VCaP (cell line): ENCODE data around the gene KYNU.

ENCODE experiments used
- H3K27ac ChIP-seq: fragments of 450-650 bp; 2 replicates; pipeline ENCODE4 v1.5.1; 2017
- CTCF ChIP-seq: fragments of 450-650 bp; conservative IDR thresholded peaks from 2 replicates; pipeline ENCODE4 v1.5.1; 2017; ENCODE audit warnings: mild to moderate bottlenecking, moderate library complexity

The KYNU gene

DNA sequence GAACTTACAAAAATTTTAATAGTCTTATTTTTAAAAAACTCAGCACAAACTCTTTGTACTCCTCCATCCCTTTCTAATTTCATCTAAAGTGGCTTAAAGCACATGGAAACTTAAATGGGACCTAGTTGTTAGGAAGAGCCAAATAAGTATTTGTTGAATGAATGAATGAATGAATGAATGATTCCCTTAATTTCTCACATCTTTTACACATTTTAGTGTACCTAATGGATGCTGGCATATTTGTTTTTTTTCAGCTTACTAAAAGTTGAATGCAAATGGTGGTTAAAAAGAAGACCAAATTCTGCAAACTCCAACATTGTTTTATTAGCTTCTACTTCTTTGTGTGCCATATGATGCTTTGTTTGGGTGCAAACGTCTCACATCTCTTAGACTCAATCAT is 89.6 kb downstream of the KYNU start:
- TF ChIP-seq CTCF: no peak
- no peak overlapping the region for H3K27ac ChIP-seq

GRCh38 chr2:142973160-142973821 is 95.8 kb downstream of the KYNU start:
- H3K27ac ChIP-seq: no peak overlapping the region
- TF ChIP-seq CTCF: no peak

- TF ChIP-seq CTCF: no peak
- H3K27ac ChIP-seq: no peak overlapping the region
Measured at GRCh38 chr2:142973822-142974207, 96.4 kb downstream of the KYNU start.

DNA sequence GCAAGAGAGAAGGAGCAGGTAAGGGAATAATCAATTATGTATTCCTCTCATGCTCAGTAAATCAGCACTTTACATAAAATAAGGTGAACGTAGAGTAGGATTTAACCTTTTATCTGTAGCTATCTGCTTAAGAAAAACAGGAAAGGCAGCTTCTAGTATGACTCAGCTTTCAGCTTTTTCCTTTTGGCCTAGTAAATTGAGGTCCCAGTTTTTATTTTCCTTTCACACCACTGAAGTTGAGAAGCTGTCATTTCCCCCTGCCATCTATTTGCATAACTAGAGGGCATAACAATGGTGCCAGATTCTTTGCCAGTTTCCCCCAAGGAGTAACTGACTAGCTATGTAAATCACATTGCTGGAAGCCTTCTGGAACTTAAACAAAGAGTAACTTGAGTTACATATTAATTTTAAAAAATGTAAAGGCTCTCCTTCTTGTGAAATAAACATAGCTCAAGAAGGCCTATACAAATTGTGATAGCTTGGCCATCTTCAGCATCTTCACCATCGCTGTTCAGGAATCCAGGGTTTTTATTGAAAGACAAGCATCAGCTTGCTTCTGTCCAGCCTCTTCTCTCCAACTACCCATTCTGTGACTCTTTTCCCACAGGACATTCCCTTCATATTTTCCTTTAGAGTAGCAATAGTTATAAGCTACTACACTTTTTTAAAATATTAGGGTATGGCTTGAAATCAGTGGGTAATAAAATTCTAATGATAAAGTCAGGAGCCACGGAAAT is 97.0 kb downstream of the KYNU start:
- no peak overlapping the region for H3K27ac ChIP-seq
- no peak for TF ChIP-seq CTCF

DNA sequence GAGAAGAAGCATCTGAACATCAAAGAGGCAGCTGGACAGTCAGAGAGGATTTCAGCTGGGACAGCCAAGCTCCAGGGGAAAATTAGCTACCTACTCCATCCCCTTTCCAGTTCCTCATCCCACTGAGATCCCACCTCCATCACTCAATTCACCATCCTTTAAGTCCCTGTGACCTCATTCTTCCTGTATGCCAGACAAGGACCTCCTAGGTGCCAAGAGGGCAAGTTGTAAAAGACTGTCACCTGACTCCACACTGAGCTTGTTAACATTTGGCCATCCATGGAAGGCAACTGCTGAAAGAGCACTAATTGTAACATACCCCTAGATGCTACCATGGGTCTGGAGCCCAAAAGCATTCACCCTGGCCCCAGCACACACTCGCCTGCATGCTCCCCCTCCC is 97.8 kb downstream of the KYNU start:
- H3K27ac ChIP-seq: no peak overlapping the region
- TF ChIP-seq CTCF: no peak

- TF ChIP-seq CTCF: peak; percentile 78
- no peak overlapping the region for H3K27ac ChIP-seq
Measured at GRCh38 chr2:142980246-142981068, 103.0 kb downstream of the KYNU start.

- no peak overlapping the region for H3K27ac ChIP-seq
- peak; percentile 55; the same call in 1 of the 2 replicates for TF ChIP-seq CTCF
Measured at GRCh38 chr2:142981069-142981378, 103.6 kb downstream of the KYNU start.
